ENCODE data around the gene FAM20C.

- no peak for TF ChIP-seq ZNF112 (tag by site-specific recombination; IDR thresholded peaks at IDR 0.05)
- TF ChIP-seq PATZ1 (tag by site-specific recombination; IDR thresholded peaks at IDR 0.05): no peak
Observed at GRCh38 chr7:292826-293225, 100.5 kb downstream of the FAM20C start.
